H9 (cell line): ENCODE measurements around the gene HARS1. TPM values are rescaled to one million over a fixed set of nuclear protein-coding genes. Genes with fewer than 3 reads are reported as not detected.

ENCODE experiments used
- DNase-seq: peaks from one replicate; pipeline ENCODE4 v3.0.0-alpha.2; 2017
- H2AFZ ChIP-seq: one replicate; pipeline ENCODE4 v1.6.1; 2013; ENCODE audit warnings: mild to moderate bottlenecking, low read length, control low read depth, moderate library complexity
- H2AK5ac ChIP-seq: 2 replicates; pipeline ENCODE4 v1.6.1; 2013; ENCODE audit warnings: low read length, control low read depth, mixed read lengths; ENCODE audit not compliant: insufficient read length
- H2BK120ac ChIP-seq: one replicate; pipeline ENCODE4 v1.6.1; 2013; ENCODE audit warnings: low read depth, mild to moderate bottlenecking, low read length, control low read depth, inconsistent platforms; ENCODE audit not compliant: poor library complexity, severe bottlenecking
- H2BK12ac ChIP-seq: 2 replicates; pipeline ENCODE4 v1.6.1; 2013; ENCODE audit warnings: low read length, control low read depth, mixed read lengths, low read depth; ENCODE audit not compliant: insufficient read length
- H2BK15ac ChIP-seq: 2 replicates; pipeline ENCODE4 v1.6.1; 2013; ENCODE audit warnings: low read depth, low read length, control low read depth
- H2BK20ac ChIP-seq: one replicate; pipeline ENCODE4 v1.6.1; 2013; ENCODE audit warnings: low read depth, mild to moderate bottlenecking, low read length, control low read depth, inconsistent platforms; ENCODE audit not compliant: poor library complexity, severe bottlenecking
- H2BK5ac ChIP-seq: 2 replicates; pipeline ENCODE4 v1.6.1; 2013; ENCODE audit warnings: low read length, control low read depth, mixed read lengths; ENCODE audit not compliant: insufficient read length
- H3K14ac ChIP-seq: 2 replicates; pipeline ENCODE4 v1.6.1; 2013; ENCODE audit warnings: low read length, control low read depth; ENCODE audit not compliant: insufficient read depth
- H3K18ac ChIP-seq: 2 replicates; pipeline ENCODE4 v1.6.1; 2013; ENCODE audit warnings: low read depth, mild to moderate bottlenecking, mixed read lengths, low read length, control low read depth; ENCODE audit not compliant: insufficient read length
- H3K23ac ChIP-seq: 2 replicates; pipeline ENCODE4 v1.6.1; 2013; ENCODE audit warnings: low read length, control low read depth, mixed read lengths, low read depth; ENCODE audit not compliant: insufficient read length
- H3K23me2 ChIP-seq: 2 replicates; pipeline ENCODE4 v1.6.1; 2013; ENCODE audit warnings: low read depth, mild to moderate bottlenecking, mixed read lengths, low read length, control low read depth; ENCODE audit not compliant: insufficient read length, poor library complexity, severe bottlenecking
- H3K27ac ChIP-seq: 2 replicates; pipeline ENCODE4 v1.5.1; 2013; ENCODE audit warnings: low read length, control low read depth, mixed read lengths, low read depth; ENCODE audit not compliant: insufficient read length
- H3K27me3 ChIP-seq: 2 replicates; pipeline ENCODE4 v1.6.1; 2013; ENCODE audit warnings: low read length, control low read depth, inconsistent platforms; ENCODE audit not compliant: insufficient read depth
- H3K4ac ChIP-seq: 2 replicates; pipeline ENCODE4 v1.6.1; 2013; ENCODE audit warnings: low read depth, mild to moderate bottlenecking, control low read depth, inconsistent platforms, low read length, moderate library complexity
- H3K4me1 ChIP-seq: 2 replicates; pipeline ENCODE4 v1.6.1; 2013; ENCODE audit warnings: low read length, control low read depth, inconsistent platforms; ENCODE audit not compliant: insufficient read depth
- H3K4me2 ChIP-seq: 2 replicates; pipeline ENCODE4 v1.6.1; 2013; ENCODE audit warnings: low read length, control low read depth, mixed read lengths; ENCODE audit not compliant: insufficient read length, insufficient read depth
- H3K56ac ChIP-seq: 2 replicates; pipeline ENCODE4 v1.6.1; 2013; ENCODE audit warnings: low read depth, mild to moderate bottlenecking, mixed read lengths, low read length, control low read depth; ENCODE audit not compliant: insufficient read length
- H3K79me1 ChIP-seq: 2 replicates; pipeline ENCODE4 v1.6.1; 2013; ENCODE audit warnings: low read depth, mild to moderate bottlenecking, moderate library complexity, low read length, control low read depth, inconsistent platforms; ENCODE audit not compliant: insufficient read depth, poor library complexity, severe bottlenecking
- H3K79me2 ChIP-seq: 2 replicates; pipeline ENCODE4 v1.6.1; 2013; ENCODE audit warnings: low read length, control low read depth, inconsistent platforms; ENCODE audit not compliant: insufficient read depth
- H3K9ac ChIP-seq: 2 replicates; pipeline ENCODE4 v1.6.1; 2013; ENCODE audit warnings: low read length, control low read depth, mixed read lengths; ENCODE audit not compliant: insufficient read length; ENCODE audit errors: extremely low read depth
- H3K9me3 ChIP-seq: one replicate; pipeline ENCODE4 v1.6.1; 2013; ENCODE audit warnings: low read depth, low read length, inconsistent platforms; ENCODE audit not compliant: control insufficient read depth
- H3T11ph ChIP-seq: one replicate; pipeline ENCODE4 v1.6.1; 2013; ENCODE audit warnings: mild to moderate bottlenecking, low read length, control low read depth, inconsistent platforms
- H4K20me1 ChIP-seq: one replicate; pipeline ENCODE4 v1.6.1; 2013; ENCODE audit not compliant: control insufficient read depth, insufficient read length, insufficient read depth
- H4K5ac ChIP-seq: 2 replicates; pipeline ENCODE4 v1.6.1; 2013; ENCODE audit warnings: low read depth, mild to moderate bottlenecking, mixed read lengths, low read length, control low read depth; ENCODE audit not compliant: insufficient read length
- H4K8ac ChIP-seq: replicated peaks from 2 replicates; pipeline ENCODE4 v1.6.1; 2013; ENCODE audit warnings: low read length, control low read depth, mixed read lengths, low read depth; ENCODE audit not compliant: insufficient read length
- H4K91ac ChIP-seq: 2 replicates; pipeline ENCODE4 v1.6.1; 2013; ENCODE audit warnings: low read depth, mild to moderate bottlenecking, moderate library complexity, mixed read lengths, low read length, control low read depth; ENCODE audit not compliant: insufficient read length
- H3K27ac Mint-ChIP-seq, 3 experiments: 2 replicates in 2 of 3; 3 replicates in 1 of 3; pipeline ENCODE4 v1.8.0; 2020 to 2021; ENCODE audit warnings: mixed read lengths in 3 of 3, mild to moderate bottlenecking in 1 of 3, moderate library complexity in 1 of 3
- H3K27me3 Mint-ChIP-seq: 2 replicates; pipeline ENCODE4 v1.8.0; 2021; ENCODE audit warnings: low read depth, mild to moderate bottlenecking, moderate library complexity, mixed read lengths
- H3K36me3 Mint-ChIP-seq, 3 experiments: 2 replicates in 2 of 3; 3 replicates in 1 of 3; pipeline ENCODE4 v1.8.0; 2020 to 2021; ENCODE audit warnings: low read depth in 3 of 3, mixed read lengths in 3 of 3; ENCODE audit not compliant: insufficient read depth in 1 of 3
- H3K4me1 Mint-ChIP-seq, 2 experiments: 2 replicates each; pipeline ENCODE4 v1.8.0; 2020; ENCODE audit warnings: mixed read lengths in 2 of 2
- H3K4me3 Mint-ChIP-seq, 2 experiments: 2 replicates in 1 of 2; 3 replicates in 1 of 2; pipeline ENCODE4 v1.8.0; 2020 to 2021; ENCODE audit warnings: mild to moderate bottlenecking in 2 of 2, mixed read lengths in 2 of 2, moderate library complexity in 1 of 2
- H3K9me3 Mint-ChIP-seq, 2 experiments: 2 replicates in 1 of 2; 3 replicates in 1 of 2; pipeline ENCODE4 v1.8.0; 2020; ENCODE audit warnings: mild to moderate bottlenecking in 2 of 2, mixed read lengths in 2 of 2, moderate library complexity in 1 of 2
- CTCF ChIP-seq: fragments of 200-600 bp; sonication (generic); conservative IDR thresholded peaks from 3 replicates; pipeline ENCODE4 v1.8.0; 2021; ENCODE audit warnings: antibody characterized with exemption, mild to moderate bottlenecking
- WGBS: extraction: QIAGEN DNeasy Blood & Tissue Kit; methylation state at CpG from one replicate; pipeline ENCODE4 v1.1.7; 2013; ENCODE audit warnings: missing lambda C conversion rate, low lambda C conversion rate, mixed read lengths; ENCODE audit not compliant: insufficient read length; ENCODE audit errors: extremely low coverage; 5-methylcytosine and 5-hydroxymethylcytosine counted together
- total RNA-seq: library from RNA; stranded (reverse); gene quantifications from 2 replicates; pipeline ENCODE4 v1.2.1, GENCODE V29; 2021

Gene HARS1
- total RNA-seq, 1 experiment from 2014 or later: 70.2 TPM

GRCh38 chr5:140673187-140673976 is 17.8 kb downstream of the HARS1 start, which contains the start of gene DND1:
DND1 (minus strand) TSS chr5:140673576; CDS start chr5:140673542, 34 bp downstream.
- Histone ChIP-seq H3K4me1 (no peaks in the 10 kb centered on the region), H3K9me3 (no peaks in the 10 kb centered on the region), H3K4me2 (no peak within 1 kb of the TSS), H2BK12ac (no peak within 1 kb of the TSS), H2BK20ac (no peak within 1 kb of the TSS), H2BK5ac (no peak within 1 kb of the TSS), H3K23me2 (no peaks in the 10 kb centered on the region), H3K79me1 (no peaks in the 10 kb centered on the region), H2BK120ac (no peak within 1 kb of the TSS), H3K79me2 (no peaks in the 10 kb centered on the region), H3K14ac (no peak within 1 kb of the TSS), H3K23ac (no peak within 1 kb of the TSS), H3K27me3 (no peaks in the 10 kb centered on the region), H3K4ac (no peak within 1 kb of the TSS), H3K27ac (no peak within 1 kb of the TSS), H3K9ac (no peak within 1 kb of the TSS), H4K91ac (no peak within 1 kb of the TSS), H2AK5ac (no peak within 1 kb of the TSS), H2AFZ (no peak within 1 kb of the TSS), H4K5ac (no peak within 1 kb of the TSS), H3K18ac (no peak within 1 kb of the TSS), H3K56ac (no peak within 1 kb of the TSS), H3T11ph (no peak within 1 kb of the TSS), H2BK15ac (no peak within 1 kb of the TSS), H4K8ac (no peak within 1 kb of the TSS), H4K20me1 (no peaks in the 10 kb centered on the region)
- Mint-ChIP-seq H3K36me3 (peaks cover 22 to 81% (median 48%) of the 10 kb centered on the region in 3 experiments), H3K27me3 (no peaks in the 10 kb centered on the region), H3K4me3 (peak within 1 kb of the TSS in 1 of 2 experiments; percentile 31; a peak in 1 of 5 replicates), H3K27ac (peak within 1 kb of the TSS in 2 of 3 experiments; percentile 49 to 92; a peak in 4 of 7 replicates), H3K9me3 (no peaks in the 10 kb centered on the region), H3K4me1 (peaks cover 0 to 6% of the 10 kb centered on the region in 2 experiments; a peak in 1 of 4 replicates)
- DNase-seq: peak; percentile 46
- TF ChIP-seq CTCF: no peak
- WGBS: no CpG with 5 or more reads among the region's 45 CpGs
